ENCODE data around the gene PARP8. TPM values are rescaled to one million over a fixed set of nuclear protein-coding genes. Genes with fewer than 3 reads are reported as not detected.

PARP8 gene
- total and polyA plus RNA-seq, 2 of the 4 experiments (the other 2 are of a cell fraction) = 6.9 to 8.2 TPM

- POLR2A ChIA-PET (ENCODE audit: unreplicated experiment) = no interaction called here
- no peaks in the 10 kb centered on the region for H3K36me3 ChIP-seq (ENCODE audit: control insufficient read depth, insufficient read depth, low read length)
- no peak overlapping the region for H3K4me3 ChIP-seq (ENCODE audit: insufficient read depth, low read depth, low read length)
- H2BK5ac ChIP-seq (ENCODE audit: low read depth, low read length, poor library complexity, severe bottlenecking) = no peak overlapping the region
- BruUV-seq (replicated peaks) = no TSS peak
- no peaks in the 10 kb centered on the region for H3K9me3 ChIP-seq (ENCODE audit: control insufficient read depth, insufficient read depth, low read length)
- ATAC-seq (ENCODE audit: low read depth) (no peak), DNase-seq (no peak)
- no peak for TF ChIP-seq RCOR1 (IDR thresholded peaks at IDR 0.05; ENCODE audit: insufficient replicate concordance, low read length)
- no peak for TF ChIP-seq RAD21 (IDR thresholded peaks at IDR 0.05; ENCODE audit: low read length)
- TF ChIP-seq MAFK (IDR thresholded peaks at IDR 0.05; ENCODE audit: low read depth, low read length) = no peak
- no peak for TF ChIP-seq NFE2L2 (IDR thresholded peaks at IDR 0.05; ENCODE audit: low read depth, low read length)
- no peak for TF ChIP-seq SMC3 (IDR thresholded peaks at IDR 0.05; ENCODE audit: low read depth, low read length)
- TF ChIP-seq POLR2A (IDR thresholded peaks at IDR 0.05; ENCODE audit: low read depth, low read length) = no peak
- no peak for TF ChIP-seq BHLHE40 (IDR thresholded peaks at IDR 0.05; ENCODE audit: low read depth, low read length)
- no peak for TF ChIP-seq CHD1 (IDR thresholded peaks at IDR 0.05; ENCODE audit: low read depth, low read length)
- no peak for TF ChIP-seq RFX5 (IDR thresholded peaks at IDR 0.05; ENCODE audit: low read depth, low read length)
- TF ChIP-seq MAZ (IDR thresholded peaks at IDR 0.05; ENCODE audit: borderline replicate concordance, low read depth, low read length) = no peak
- TF ChIP-seq FOS (IDR thresholded peaks at IDR 0.05; ENCODE audit: low read depth, low read length) = no peak
- TF ChIP-seq MXI1 (IDR thresholded peaks at IDR 0.05; ENCODE audit: borderline replicate concordance, low read depth, low read length) = no peak
- TF ChIP-seq, protein P1, sequence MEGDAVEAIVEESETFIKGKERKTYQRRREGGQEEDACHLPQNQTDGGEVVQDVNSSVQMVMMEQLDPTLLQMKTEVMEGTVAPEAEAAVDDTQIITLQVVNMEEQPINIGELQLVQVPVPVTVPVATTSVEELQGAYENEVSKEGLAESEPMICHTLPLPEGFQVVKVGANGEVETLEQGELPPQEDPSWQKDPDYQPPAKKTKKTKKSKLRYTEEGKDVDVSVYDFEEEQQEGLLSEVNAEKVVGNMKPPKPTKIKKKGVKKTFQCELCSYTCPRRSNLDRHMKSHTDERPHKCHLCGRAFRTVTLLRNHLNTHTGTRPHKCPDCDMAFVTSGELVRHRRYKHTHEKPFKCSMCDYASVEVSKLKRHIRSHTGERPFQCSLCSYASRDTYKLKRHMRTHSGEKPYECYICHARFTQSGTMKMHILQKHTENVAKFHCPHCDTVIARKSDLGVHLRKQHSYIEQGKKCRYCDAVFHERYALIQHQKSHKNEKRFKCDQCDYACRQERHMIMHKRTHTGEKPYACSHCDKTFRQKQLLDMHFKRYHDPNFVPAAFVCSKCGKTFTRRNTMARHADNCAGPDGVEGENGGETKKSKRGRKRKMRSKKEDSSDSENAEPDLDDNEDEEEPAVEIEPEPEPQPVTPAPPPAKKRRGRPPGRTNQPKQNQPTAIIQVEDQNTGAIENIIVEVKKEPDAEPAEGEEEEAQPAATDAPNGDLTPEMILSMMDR (conservative IDR thresholded peaks at IDR 0.05; ENCODE audit: low read depth, low read length) = no peak
- no peak for TF ChIP-seq CEBPB (IDR thresholded peaks at IDR 0.05; ENCODE audit: low read depth, low read length)
- TF ChIP-seq, protein P2, sequence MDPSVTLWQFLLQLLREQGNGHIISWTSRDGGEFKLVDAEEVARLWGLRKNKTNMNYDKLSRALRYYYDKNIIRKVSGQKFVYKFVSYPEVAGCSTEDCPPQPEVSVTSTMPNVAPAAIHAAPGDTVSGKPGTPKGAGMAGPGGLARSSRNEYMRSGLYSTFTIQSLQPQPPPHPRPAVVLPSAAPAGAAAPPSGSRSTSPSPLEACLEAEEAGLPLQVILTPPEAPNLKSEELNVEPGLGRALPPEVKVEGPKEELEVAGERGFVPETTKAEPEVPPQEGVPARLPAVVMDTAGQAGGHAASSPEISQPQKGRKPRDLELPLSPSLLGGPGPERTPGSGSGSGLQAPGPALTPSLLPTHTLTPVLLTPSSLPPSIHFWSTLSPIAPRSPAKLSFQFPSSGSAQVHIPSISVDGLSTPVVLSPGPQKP (IDR thresholded peaks at IDR 0.05; ENCODE audit: borderline replicate concordance, low read depth, low read length) = no peak
- TF ChIP-seq USF2 (IDR thresholded peaks at IDR 0.05; ENCODE audit: low read depth, low read length) = no peak
- H3K14ac ChIP-seq (replicated peaks; ENCODE audit: low read depth, low read length) = no peak overlapping the region
- peaks cover 2 to 11% of the 10 kb centered on the region in 2 experiments; a peak in 3 of 4 replicates for H3K79me1 ChIP-seq (ENCODE audit: low read depth in 1 of 2, low read length in 2 of 2)
- no peak overlapping the region for H2BK15ac ChIP-seq (ENCODE audit: low read depth, low read length)
- no peak overlapping the region for H2AK5ac ChIP-seq (ENCODE audit: low read depth, low read length)
- H3K4me2 ChIP-seq (ENCODE audit: low read depth, low read length) = no peak overlapping the region
- H4K91ac ChIP-seq (ENCODE audit: insufficient read depth, low read depth, low read length) = no peak overlapping the region
- dilution Hi-C loops (cut with HindIII; ENCODE audit: low sequenced_read_pairs, unreplicated experiment) (no loop called here), intact Hi-C loops (cut with micrococcal nuclease) (no loop called here), in situ Hi-C loops (cut with MboI; ENCODE audit: low sequenced_read_pairs) (no loop called here)
- no peak overlapping the region for H4K8ac ChIP-seq (ENCODE audit: low read depth in 2 of 2, low read length in 2 of 2)
- H2BK120ac ChIP-seq (ENCODE audit: low read depth, low read length) = no peak overlapping the region
- H3K27ac ChIP-seq (ENCODE audit: insufficient read depth, low read length) = no peak overlapping the region
- H3K4ac ChIP-seq (ENCODE audit: low read depth, low read length) = no peak overlapping the region
- no peaks in the 10 kb centered on the region for H3K27me3 ChIP-seq (ENCODE audit: control insufficient read depth, insufficient read depth, low read length)
- H3K9ac ChIP-seq (ENCODE audit: low read depth, low read length) = no peak overlapping the region
- H3K18ac ChIP-seq (ENCODE audit: low read depth, low read length) = no peak overlapping the region
- H2BK20ac ChIP-seq (ENCODE audit: low read depth, low read length) = no peak overlapping the region
- H2AFZ ChIP-seq (replicated peaks; ENCODE audit: low read length, poor library complexity) = no peak overlapping the region
- H3K4me1 ChIP-seq (ENCODE audit: control insufficient read depth, insufficient read depth, low read length) = no peaks in the 10 kb centered on the region; the same call in 1 of the 2 replicates
- CTCF ChIA-PET = no interaction called here
- H3K9me1 ChIP-seq (ENCODE audit: insufficient read depth, low read length) = no peaks in the 10 kb centered on the region; the same call in 1 of the 2 replicates
- H3K56ac ChIP-seq (ENCODE audit: extremely low read depth, insufficient read depth, low read length) = no peak overlapping the region
- peaks cover 5% of the 10 kb centered on the region; the same call in 1 of the 2 replicates for H4K20me1 ChIP-seq (ENCODE audit: insufficient read depth, low read length)
- no peak overlapping the region for H3K23ac ChIP-seq (ENCODE audit: low read depth, low read length)
- WGBS, 2 experiments (ENCODE audit: extremely low coverage in 2 of 2, insufficient read length in 1 of 2) = no CpG with 5 or more reads among the region's 5 CpGs
- H4K5ac ChIP-seq (ENCODE audit: low read depth, low read length) = no peak overlapping the region
- H2AK9ac ChIP-seq (replicated peaks; ENCODE audit: low read depth, low read length, poor library complexity) = no peak overlapping the region
Measured at GRCh38 chr5:50727149-50727496, 60.7 kb downstream of the PARP8 start.

All from IMR-90 (cell line).